GM21526 (cell line): ENCODE measurements around the gene EEF1G.
A peak's percentile ranks its signal among the peaks of the same experiment; 100 is the strongest.
"Not testable (repeated sequence)": the region's sequence is repeated elsewhere in the genome, so short reads cannot be mapped to it uniquely, and the experiment has no call there.

Experiments
- ATAC-seq: cut with Tn5 transposase; IDR thresholded peaks from one replicate; pipeline ENCODE4 v1.9.1; 2021; ENCODE audit warnings: moderate library complexity; ENCODE audit not compliant: unreplicated experiment, low FRiP score

EEF1G gene

GRCh38 chr11:62603776-62604299 is 30.1 kb upstream of the EEF1G start:
- ATAC-seq, result no peak

- ATAC-seq, result no peak
Observed at GRCh38 chr11:62603072-62603408, 29.3 kb upstream of the EEF1G start.

GRCh38 chr11:62602141-62603071 is 28.7 kb upstream of the EEF1G start:
- ATAC-seq, result no peak

- ATAC-seq, result peak; percentile 65
Observed at GRCh38 chr11:62601372-62602140, 27.9 kb upstream of the EEF1G start, which contains the start of gene MTA2. Gene MTA2, minus strand, starts transcription at chr11:62601865. Its CDS starts 415 bp downstream, at chr11:62601450.

GRCh38 chr11:62601122-62601371 is 27.4 kb upstream of the EEF1G start:
- no peak for ATAC-seq

GRCh38 chr11:62600367-62601121 is 26.9 kb upstream of the EEF1G start:
- ATAC-seq, result no peak

- ATAC-seq, result no peak
Observed at GRCh38 chr11:62599901-62600300, 26.2 kb upstream of the EEF1G start.

- ATAC-seq, result peak; percentile 37
Observed at GRCh38 chr11:62599069-62599696, 25.5 kb upstream of the EEF1G start.

GRCh38 chr11:62595124-62595523 is 21.4 kb upstream of the EEF1G start:
- ATAC-seq, result no peak

- ATAC-seq, result no peak
Observed at GRCh38 chr11:62593434-62594044, 19.8 kb upstream of the EEF1G start.

GRCh38 chr11:62592989-62593421 is 19.3 kb upstream of the EEF1G start:
- no peak for ATAC-seq

- peak; percentile 2 for ATAC-seq
Observed at GRCh38 chr11:62592146-62592815, 18.6 kb upstream of the EEF1G start.

GRCh38 chr11:62591448-62592145 is 17.9 kb upstream of the EEF1G start, which contains the start of gene TUT1:
Gene TUT1, minus strand, starts transcription at chr11:62591523. Its CDS starts 38 bp downstream, at chr11:62591485.
- peak; percentile 76 for ATAC-seq

- no peak for ATAC-seq
Observed at GRCh38 chr11:62588966-62589637, 15.4 kb upstream of the EEF1G start.

- ATAC-seq, result not testable (repeated sequence)
Observed at GRCh38 chr11:62585356-62585755, 11.7 kb upstream of the EEF1G start.

- ATAC-seq, result not testable (repeated sequence)
Observed at GRCh38 chr11:62581735-62582134, 8.0 kb upstream of the EEF1G start.

- no peak for ATAC-seq
Observed at GRCh38 chr11:62580959-62581715, 7.4 kb upstream of the EEF1G start.
